GM12878 (cell line): ENCODE measurements around the gene BDH2. TPM values are rescaled to one million over a fixed set of nuclear protein-coding genes. Genes with fewer than 3 reads are reported as not detected.

ENCODE experiments used
- ATAC-seq: fragments of 200-7000 bp; cut with Tn5 transposase; 3 replicates; pipeline ENCODE4 v1.9.1; 2020; ENCODE audit warnings: mild to moderate bottlenecking, moderate library complexity
- Bru-seq: library from RNA; stranded (reverse); fragments of 400-500 nt; gene quantifications from one replicate; lab custom pipeline; 2021; lab: Mats Ljungman, UMichigan
- BruChase-seq, 2 experiments: library from RNA; stranded (reverse); fragments of 400-500 nt; gene quantifications; one replicate each; lab custom pipeline; 2021; lab: Mats Ljungman, UMichigan
- BruUV-seq: library from RNA; stranded (reverse); fragments of 400-500 nt; replicated peaks from 2 replicates; lab custom pipeline; 2021; lab: Mats Ljungman, UMichigan
- CTCF ChIA-PET: fragments of 300-600 bp; sonication (Branson Sonifier 250); formaldehyde crosslinking; extraction: SDS; loops from one replicate; lab custom pipeline; 2021; ENCODE audit warnings: inconsistent platforms; lab: Yijun Ruan, JAX
- POLR2A ChIA-PET: fragments of 350-600 bp; formaldehyde crosslinking; extraction: SDS; loops from one replicate; lab custom pipeline; 2021; ENCODE audit warnings: inconsistent platforms; lab: Charles Lee
- RAD21 ChIA-PET: fragments of 300-600 bp; sonication (Branson Sonifier 250); formaldehyde crosslinking; loops from one replicate; lab custom pipeline; 2023; ENCODE audit warnings: antibody characterized with exemption; ENCODE audit not compliant: unreplicated experiment; lab: Charles Lee
- SMC1A ChIA-PET: fragments of 300-600 bp; sonication (Branson Sonifier 250); formaldehyde crosslinking; loops from one replicate; lab custom pipeline; 2023; ENCODE audit not compliant: unreplicated experiment, uncharacterized antibody; lab: Charles Lee
- DNase-seq: peaks from one replicate; pipeline ENCODE4 v3.0.0-alpha.2; 2011; ENCODE audit warnings: low read depth, low spot score
- FAIRE-seq: peaks from 3 replicates; lab custom pipeline; 2011; peaks lifted over from hg19 to GRCh38; lab: Jason Lieb, UNC
- H2AFZ ChIP-seq: 2 replicates; pipeline ENCODE4 v1.6.0; 2011; ENCODE audit warnings: low read depth, low read length, control low read depth; ENCODE audit not compliant: control insufficient read depth
- H3K27ac ChIP-seq: 2 replicates; pipeline ENCODE4 v1.5.1; 2011; ENCODE audit warnings: control low read depth; ENCODE audit not compliant: control insufficient read depth, insufficient read depth
- H3K27me3 ChIP-seq, 2 experiments: replicated peaks in 1 of 2; 2 replicates each; pipeline versions ENCODE4 v1.6.0 to v1.6.1; 2011; ENCODE audit warnings: low read length in 1 of 2; ENCODE audit not compliant: control insufficient read depth in 2 of 2, insufficient read depth in 2 of 2
- H3K36me3 ChIP-seq, 2 experiments: 2 replicates each; pipeline ENCODE4 v1.5.1; 2011; ENCODE audit warnings: low read length in 1 of 2; ENCODE audit not compliant: control insufficient read depth in 2 of 2, insufficient read depth in 2 of 2
- H3K4me1 ChIP-seq: 2 replicates; pipeline ENCODE4 v1.6.1; 2011; ENCODE audit warnings: mild to moderate bottlenecking, low read length, moderate library complexity, mixed read lengths; ENCODE audit not compliant: control insufficient read depth, insufficient read depth
- H3K4me2 ChIP-seq: 2 replicates; pipeline ENCODE4 v1.6.0; 2011; ENCODE audit warnings: control low read depth; ENCODE audit not compliant: control insufficient read depth, insufficient read depth
- H3K4me3 ChIP-seq: fragments of 200-600 bp; sonication (generic); 2 replicates; pipeline ENCODE4 v1.5.1; 2016
- H3K79me2 ChIP-seq: 2 replicates; pipeline ENCODE4 v1.6.0; 2011; ENCODE audit warnings: low read length; ENCODE audit not compliant: control insufficient read depth, insufficient read depth
- H3K9ac ChIP-seq: 2 replicates; pipeline ENCODE4 v1.8.0; 2011; ENCODE audit warnings: low read length, control low read depth, mixed read lengths; ENCODE audit not compliant: control insufficient read depth, insufficient read depth
- H3K9me3 ChIP-seq: replicated peaks from 3 replicates; pipeline ENCODE4 v1.5.1; 2011; ENCODE audit warnings: mild to moderate bottlenecking, low read length; ENCODE audit not compliant: control insufficient read depth, insufficient read depth
- H4K20me1 ChIP-seq: 2 replicates; pipeline ENCODE4 v1.6.0; 2011; ENCODE audit not compliant: control insufficient read depth, insufficient read depth
- CEBPZ ChIP-seq: fragments of 150-350 bp; IDR thresholded peaks from 2 replicates; pipeline ENCODE4 v1.6.1; 2016; ENCODE audit warnings: low read depth, low read length
- HCFC1 ChIP-seq: fragments of 150-350 bp; IDR thresholded peaks from 2 replicates; pipeline ENCODE4 v1.6.1; 2014; ENCODE audit warnings: low read length
- IKZF2 ChIP-seq, 2 experiments: fragments of 450-650 bp; IDR thresholded peaks; 2 replicates each; pipeline ENCODE4 v1.6.1; 2017; ENCODE audit warnings: mild to moderate bottlenecking in 2 of 2, moderate library complexity in 2 of 2
- LARP7 ChIP-seq: fragments of 450-650 bp; IDR thresholded peaks from 2 replicates; pipeline ENCODE4 v1.6.1; 2017; ENCODE audit warnings: mild to moderate bottlenecking
- POLR2AphosphoS5 ChIP-seq: IDR thresholded peaks from 2 replicates; pipeline ENCODE4 v1.6.1; 2011; ENCODE audit warnings: mild to moderate bottlenecking, low read length, inconsistent platforms
- POU2F2 ChIP-seq: IDR thresholded peaks from 3 replicates; pipeline ENCODE4 v1.6.1; 2011; ENCODE audit warnings: low read depth, mild to moderate bottlenecking, low read length, borderline replicate concordance
- TCF3 ChIP-seq: IDR thresholded peaks from 2 replicates; pipeline ENCODE4 v1.6.1; 2012; ENCODE audit warnings: low read depth, mild to moderate bottlenecking, low read length, borderline replicate concordance; ENCODE audit not compliant: insufficient read depth
- WGBS: methylation state at CpG from one replicate; pipeline ENCODE4 v1.1.6; 2016; ENCODE audit warnings: low lambda C conversion rate; ENCODE audit not compliant: insufficient replicate concordance, insufficient coverage; ENCODE audit errors: missing lambda C conversion rate; 5-methylcytosine and 5-hydroxymethylcytosine counted together
- in situ Hi-C: fragments of 300-500 bp; cut with MboI; formaldehyde crosslinking; loops from 9 replicates; pipeline ENCODE4 v1.14.3; 2018; ENCODE audit warnings: mixed read lengths
- intact Hi-C: fragments of 100-400 bp; cut with micrococcal nuclease; formaldehyde crosslinking; loops from one replicate; pipeline ENCODE4 v1.14.2; 2022; ENCODE audit not compliant: unreplicated experiment
- long read RNA-seq, 2 experiments: library from polyadenylated mRNA; unstranded; transcript quantifications; one replicate each; pipeline ENCODE4 v2.0.0, GENCODE V29; 2019 to 2020
- polyA minus RNA-seq, 3 experiments: library from RNA; depleted of rRNA, polyadenylated mRNA; stranded (reverse); fragments of >200 nt; gene quantifications; 2 replicates each; pipeline ENCODE4 v1.2.3, GENCODE V29; 2011
- polyA plus RNA-seq, 11 experiments: library from polyadenylated mRNA; depleted of rRNA in 4 of 11; unstranded in 6 of 11; stranded (reverse) in 5 of 11; fragments of >200 nt; fragmentation: Nextera tagmentation in 4 of 11; fragmentation: Illumina TruSeq in 1 of 11; extraction: Ambion mirVana in 4 of 11; extraction: Trizol in 1 of 11; gene quantifications; 1 replicate in 1 of 11; 2 replicates in 10 of 11; pipeline versions ENCODE4 v1.2.1 to v1.2.3, GENCODE V29; 2011 to 2016; ENCODE audit warnings: inconsistent platforms in 2 of 11, missing spikeins in 2 of 11, low read depth in 1 of 11
- total RNA-seq, 4 experiments: library from RNA; depleted of rRNA in 3 of 4; stranded (reverse); fragments of >200 nt in 3 of 4; fragmentation: Illumina TruSeq in 1 of 4; extraction: Trizol in 1 of 4; gene quantifications; 2 replicates each; pipeline versions ENCODE4 v1.2.1 to v1.2.3, GENCODE V29; 2013 to 2021
- TF ChIP-seq, protein P1 (sequence below), 3 experiments: IDR thresholded peaks in 2 of 3; conservative IDR thresholded peaks in 1 of 3; 2 replicates each; pipeline ENCODE4 v1.5.1; 2011; ENCODE audit warnings: low read depth in 3 of 3, low read length in 3 of 3, mild to moderate bottlenecking in 3 of 3, control low read depth in 2 of 3, moderate library complexity in 2 of 3, inconsistent platforms in 1 of 3, mixed read lengths in 1 of 3; ENCODE audit not compliant: control insufficient read depth in 2 of 3, insufficient read depth in 1 of 3; ENCODE audit errors: extremely low read depth in 1 of 3
- TF ChIP-seq, protein P2 (sequence below): fragments of 450-650 bp; IDR thresholded peaks from 2 replicates; pipeline ENCODE4 v1.6.1; 2016; ENCODE audit warnings: mild to moderate bottlenecking

BDH2 gene
- 22.7 and 28.3 TPM in 2 replicates for total RNA-seq (2013; cell fraction: nucleolus; rRNA removed)
- total RNA-seq (2014; rRNA removed) (26.4 and 31.3 TPM in 2 replicates), total RNA-seq (2014; rRNA removed; fragmentation: Illumina TruSeq; extraction: Trizol) (31.3 and 33.9 TPM in 2 replicates), total RNA-seq (2021) (19.7 and 20.9 TPM in 2 replicates), polyA plus RNA-seq (2011; rRNA removed) (39.4 and 54.3 TPM in 2 replicates), polyA plus RNA-seq (2014; fragmentation: Illumina TruSeq; extraction: Trizol) (25.9 and 29.5 TPM in 2 replicates), polyA plus RNA-seq (2014; fragmentation: Nextera tagmentation; extraction: Ambion mirVana) (10 to 100 TPM; 41.0 to 47.3 TPM), polyA plus RNA-seq (2014; rRNA removed) (27.0 and 34.2 TPM in 2 replicates), polyA plus RNA-seq (2016; fragmentation: Nextera tagmentation; extraction: Ambion mirVana) (10 to 100 TPM; 33.0 to 33.1 TPM), polyA minus RNA-seq (2011; rRNA and poly(A)+ RNA removed) (10.6 and 11.5 TPM in 2 replicates), Bru-seq, nascent RNA (percentile 68 among the genes with signal in this experiment), BruChase-seq, experiment 1, labeled RNA remaining after a 6-hour chase (percentile 59 among the genes with signal in this experiment), BruChase-seq, experiment 2, labeled RNA remaining after a 2-hour chase (percentile 59 among the genes with signal in this experiment)
- polyA plus RNA-seq (2011; ENCODE audit: low read depth) = 24.5 TPM
- polyA plus RNA-seq (2011; cell fraction: cytosol; rRNA removed) = 17.6 and 19.3 TPM in 2 replicates
- polyA plus RNA-seq (2011; cell fraction: nucleus; rRNA removed) = 35.3 and 51.7 TPM in 2 replicates
- 21.2 and 23.6 TPM in 2 replicates for polyA plus RNA-seq (2012)
- 2.2 and 2.7 TPM in 2 replicates for polyA minus RNA-seq (2011; cell fraction: cytosol; rRNA and poly(A)+ RNA removed)
- polyA minus RNA-seq (2011; cell fraction: nucleus; rRNA and poly(A)+ RNA removed) = 7.7 and 8.6 TPM in 2 replicates
- long read RNA-seq, experiment 1, transcript BDH2-201 (10 exons, 1,126 nt) = major isoform, 12 of 15 reads
- long read RNA-seq, experiment 1, partial matches to known transcripts = 0 of 15 reads
- long read RNA-seq, experiment 1, other reads (novel, unspliced or antisense) = 3 of 15 reads
- long read RNA-seq, experiment 2, transcript BDH2-204 (9 exons, 2,046 nt) = minor isoform, 22 of 143 reads
- long read RNA-seq, experiment 2, transcript BDH2-201 (10 exons, 1,126 nt) = major isoform, 89 of 143 reads
- long read RNA-seq, experiment 2, partial matches to known transcripts = 3 of 143 reads
- long read RNA-seq, experiment 2, other reads (novel, unspliced or antisense) = 26 of 143 reads

GRCh38 chr4:103099691-103100392, at the start of gene BDH2:
TSS of gene BDH2 (minus strand) at chr4:103099834. CDS start at chr4:103096254, 3,580 bp downstream.
- ChIA-PET CTCF (interaction anchor here (0.6 to 6.8 kb wide), 46 partner anchors 9 to 1421 kb away, joined by 3 to 63 read pairs (median 5); no protein-coding TSS in a partner anchor), RAD21 (interaction anchor here (0.6 to 3.6 kb wide), 21 partner anchors 8 to 671 kb away, joined by 3 to 13 read pairs (median 4); partner anchors contain the start of gene UBE2D3), POLR2A (interaction anchor here (0.6 to 1.0 kb wide), 2 partner anchors 64 to 669 kb away, joined by 3 to 8 read pairs; no protein-coding TSS in a partner anchor), SMC1A (interaction anchor here (0.7 to 4.7 kb wide), 24 partner anchors 8 to 669 kb away, joined by 3 to 16 read pairs (median 4); partner anchors contain the start of gene UBE2D3)
- BruUV-seq = no TSS peak
- Histone ChIP-seq H3K9me3 (no peaks in the 10 kb centered on the region), H3K4me2 (peak within 1 kb of the TSS; percentile 81), H2AFZ (peak within 1 kb of the TSS; percentile 91), H3K27me3 (no peaks in the 10 kb centered on the region), H3K4me1 (peaks cover 4% of the 10 kb centered on the region; the same call in 1 of the 2 replicates), H3K4me3 (peak within 1 kb of the TSS; percentile 74), H4K20me1 (no peaks in the 10 kb centered on the region), H3K36me3 (no peaks in the 10 kb centered on the region), H3K27ac (peak within 1 kb of the TSS; percentile 57; the same call in 1 of the 2 replicates), H3K9ac (peak within 1 kb of the TSS; percentile 66), H3K79me2 (peaks cover 2% of the 10 kb centered on the region)
- in situ Hi-C loops = loop anchor here (10.0 kb wide), 1 partner anchor 475 kb away; no protein-coding TSS in a partner anchor
- FAIRE-seq (peak; percentile 88), DNase-seq (peak; percentile 72), ATAC-seq (peak; percentile 97)
- 11% methylated on average over 11 of the region's 11 CpGs for WGBS
- intact Hi-C loops = loop anchor here (2.0 to 10.0 kb wide), 3 partner anchors 81 to 415 kb away; partner anchors contain the start of genes SLC9B1 and UBE2D3
- TF ChIP-seq POLR2AphosphoS5 (0 out of 2 replicates have a peak, but pooled peaks have one; percentile 37), POU2F2 (0 out of 3 replicates have a peak, but pooled peaks have one; percentile 33), HCFC1 (peak; percentile 92), CEBPZ (no peak), TCF3 (no peak), LARP7 (no peak), IKZF2 (IDR thresholded peaks at IDR 0.05) (peak; percentile 29 to 36; a peak in 2 of 4 replicates)
- TF ChIP-seq, protein P1, sequence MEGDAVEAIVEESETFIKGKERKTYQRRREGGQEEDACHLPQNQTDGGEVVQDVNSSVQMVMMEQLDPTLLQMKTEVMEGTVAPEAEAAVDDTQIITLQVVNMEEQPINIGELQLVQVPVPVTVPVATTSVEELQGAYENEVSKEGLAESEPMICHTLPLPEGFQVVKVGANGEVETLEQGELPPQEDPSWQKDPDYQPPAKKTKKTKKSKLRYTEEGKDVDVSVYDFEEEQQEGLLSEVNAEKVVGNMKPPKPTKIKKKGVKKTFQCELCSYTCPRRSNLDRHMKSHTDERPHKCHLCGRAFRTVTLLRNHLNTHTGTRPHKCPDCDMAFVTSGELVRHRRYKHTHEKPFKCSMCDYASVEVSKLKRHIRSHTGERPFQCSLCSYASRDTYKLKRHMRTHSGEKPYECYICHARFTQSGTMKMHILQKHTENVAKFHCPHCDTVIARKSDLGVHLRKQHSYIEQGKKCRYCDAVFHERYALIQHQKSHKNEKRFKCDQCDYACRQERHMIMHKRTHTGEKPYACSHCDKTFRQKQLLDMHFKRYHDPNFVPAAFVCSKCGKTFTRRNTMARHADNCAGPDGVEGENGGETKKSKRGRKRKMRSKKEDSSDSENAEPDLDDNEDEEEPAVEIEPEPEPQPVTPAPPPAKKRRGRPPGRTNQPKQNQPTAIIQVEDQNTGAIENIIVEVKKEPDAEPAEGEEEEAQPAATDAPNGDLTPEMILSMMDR (IDR thresholded peaks at IDR 0.05 in 2 of 3, conservative IDR thresholded peaks at IDR 0.05 in 1 of 3; ENCODE audit: control insufficient read depth in 2 of 3, extremely low read depth in 1 of 3, insufficient read depth in 1 of 3, low read depth in 3 of 3, low read length in 3 of 3) = peak; percentile 57 to 86 (median 71); a peak in 5 of 6 replicates
- TF ChIP-seq, protein P2, sequence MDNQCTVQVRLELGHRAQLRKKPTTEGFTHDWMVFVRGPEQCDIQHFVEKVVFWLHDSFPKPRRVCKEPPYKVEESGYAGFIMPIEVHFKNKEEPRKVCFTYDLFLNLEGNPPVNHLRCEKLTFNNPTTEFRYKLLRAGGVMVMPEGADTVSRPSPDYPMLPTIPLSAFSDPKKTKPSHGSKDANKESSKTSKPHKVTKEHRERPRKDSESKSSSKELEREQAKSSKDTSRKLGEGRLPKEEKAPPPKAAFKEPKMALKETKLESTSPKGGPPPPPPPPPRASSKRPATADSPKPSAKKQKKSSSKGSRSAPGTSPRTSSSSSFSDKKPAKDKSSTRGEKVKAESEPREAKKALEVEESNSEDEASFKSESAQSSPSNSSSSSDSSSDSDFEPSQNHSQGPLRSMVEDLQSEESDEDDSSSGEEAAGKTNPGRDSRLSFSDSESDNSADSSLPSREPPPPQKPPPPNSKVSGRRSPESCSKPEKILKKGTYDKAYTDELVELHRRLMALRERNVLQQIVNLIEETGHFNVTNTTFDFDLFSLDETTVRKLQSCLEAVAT = peak; percentile 33; the same call in 1 of the 2 replicates
